ENCODE data around the gene TFIP11.

- TF ChIP-seq ZNF260 (CRISPR knock-in tag; IDR thresholded peaks at IDR 0.05; ENCODE audit: borderline replicate concordance, low read depth) (no peak), KLF6 (CRISPR knock-in tag; IDR thresholded peaks at IDR 0.05) (no peak), JUN (CRISPR knock-in tag; IDR thresholded peaks at IDR 0.05) (no peak), NFATC3 (CRISPR knock-in tag; IDR thresholded peaks at IDR 0.05) (no peak), EZH2 (conservative IDR thresholded peaks at IDR 0.05; ENCODE audit: low read depth, low read length) (no peak), POLR2AphosphoS5 (IDR thresholded peaks at IDR 0.05; ENCODE audit: low read depth, low read length) (no peak), MTF1 (CRISPR knock-in tag; IDR thresholded peaks at IDR 0.05) (no peak)
Measured at GRCh38 chr22:26452236-26453016, 59.8 kb downstream of the TFIP11 start.

Measured in HepG2 (cell line).